HG02623 (cell line): ENCODE results near the gene MRRF.

Experiments used
- ATAC-seq: cut with Tn5 transposase; IDR thresholded peaks from one replicate; pipeline ENCODE4 v1.9.1; 2021; ENCODE audit warnings: moderate library complexity; ENCODE audit not compliant: unreplicated experiment

MRRF gene

GRCh38 chr9:122228191-122228567 lies 36.5 kb upstream of the MRRF start:
- ATAC-seq = no peak

- no peak for ATAC-seq
Measured at GRCh38 chr9:122228568-122229484, 35.9 kb upstream of the MRRF start, which contains the start of gene LHX6. Gene LHX6, minus strand, starts transcription at chr9:122228957. Its CDS starts 217 bp downstream, at chr9:122228740.

GRCh38 chr9:122229485-122229837 lies 35.2 kb upstream of the MRRF start:
- ATAC-seq = no peak

GRCh38 chr9:122232796-122233306 lies 31.8 kb upstream of the MRRF start:
- ATAC-seq = no peak

GRCh38 chr9:122234022-122234748 lies 30.5 kb upstream of the MRRF start:
- ATAC-seq = no peak

- ATAC-seq = no peak
Measured at GRCh38 chr9:122236681-122237080, 28.0 kb upstream of the MRRF start.

- ATAC-seq = no peak
Measured at GRCh38 chr9:122239722-122240121, 25.0 kb upstream of the MRRF start.

- no peak for ATAC-seq
Measured at GRCh38 chr9:122244349-122244748, 20.3 kb upstream of the MRRF start.

GRCh38 chr9:122246666-122247065 lies 18.0 kb upstream of the MRRF start:
- ATAC-seq = no peak

- no peak for ATAC-seq
Measured at GRCh38 chr9:122248448-122248865, 16.2 kb upstream of the MRRF start.

- ATAC-seq = no peak
Measured at GRCh38 chr9:122251351-122251750, 13.3 kb upstream of the MRRF start.

- ATAC-seq = no peak
Measured at GRCh38 chr9:122252796-122253195, 11.9 kb upstream of the MRRF start.

GRCh38 chr9:122254761-122255160 lies 9.9 kb upstream of the MRRF start:
- no peak for ATAC-seq

- no peak for ATAC-seq
Measured at GRCh38 chr9:122256206-122256605, 8.5 kb upstream of the MRRF start.

- no peak for ATAC-seq
Measured at GRCh38 chr9:122258886-122259415, 5.7 kb upstream of the MRRF start.

GRCh38 chr9:122261469-122261881 lies 3.2 kb upstream of the MRRF start:
- ATAC-seq = no peak

GRCh38 chr9:122262073-122262472 lies 2.6 kb upstream of the MRRF start:
- ATAC-seq = no peak

GRCh38 chr9:122263699-122264349 lies 858 bp upstream of the MRRF start:
- no peak for ATAC-seq

- peak; percentile 24 for ATAC-seq
Measured at GRCh38 chr9:122265149-122265915, 650 bp downstream of the MRRF start.

GRCh38 chr9:122268041-122268814 lies 3.5 kb downstream of the MRRF start:
- no peak for ATAC-seq
